Stimulated activated CD4-positive, alpha-beta T cell treated with anti-CD3 and anti-CD28 coated beads, TNF-alpha, amount 100 ng/mL, for 24 hours (primary cell): ENCODE results near the gene GNPTAB.
"Not testable (repeated sequence)": the region's sequence is repeated elsewhere in the genome, so short reads cannot be mapped to it uniquely, and the experiment has no call there.

Source experiments
- DNase-seq, 3 experiments: peaks; one replicate each; pipeline ENCODE4 v3.0.0-alpha.2; 2020; ENCODE audit warnings: low read depth in 3 of 3

GNPTAB gene

DNA sequence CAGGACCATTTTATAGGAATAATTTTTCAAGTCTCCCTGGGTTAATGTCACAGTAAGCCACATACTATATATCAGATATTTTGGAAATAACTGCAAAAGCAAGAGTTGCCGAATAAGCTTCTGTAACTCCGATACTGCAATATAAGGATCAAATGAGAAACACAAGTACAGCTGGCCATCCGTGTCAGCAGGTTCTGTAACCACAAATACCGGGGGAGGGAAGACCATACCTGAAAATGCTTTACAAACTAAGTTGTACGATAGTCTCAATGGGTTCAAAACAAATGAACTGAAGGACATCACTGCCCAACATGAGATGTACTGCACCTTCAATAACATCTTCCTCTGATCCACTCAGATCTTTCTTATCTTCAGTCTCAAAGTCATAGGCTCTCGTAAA is 93.3 kb downstream of the GNPTAB start:
- no peak for DNase-seq

DNA sequence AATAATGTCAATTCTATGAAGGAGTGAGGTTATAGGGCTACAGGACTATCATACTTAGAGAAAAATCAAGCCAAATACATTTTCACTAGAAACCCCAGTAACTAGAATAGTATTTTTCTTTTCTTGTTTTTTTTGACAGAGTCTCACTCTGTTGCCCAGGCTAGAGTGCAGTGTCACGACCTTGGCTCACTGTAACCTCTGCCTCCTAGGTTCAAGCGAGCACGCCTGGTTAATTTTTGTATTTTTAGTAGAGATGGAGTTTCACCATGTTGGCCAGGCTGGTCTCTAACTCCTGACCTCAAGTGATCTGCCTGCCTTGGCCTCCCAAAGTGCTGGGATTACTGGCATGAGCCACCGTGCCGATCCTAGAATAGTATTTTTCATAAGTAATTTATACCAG is 96.3 kb downstream of the GNPTAB start:
- DNase-seq: not testable (repeated sequence)

DNA sequence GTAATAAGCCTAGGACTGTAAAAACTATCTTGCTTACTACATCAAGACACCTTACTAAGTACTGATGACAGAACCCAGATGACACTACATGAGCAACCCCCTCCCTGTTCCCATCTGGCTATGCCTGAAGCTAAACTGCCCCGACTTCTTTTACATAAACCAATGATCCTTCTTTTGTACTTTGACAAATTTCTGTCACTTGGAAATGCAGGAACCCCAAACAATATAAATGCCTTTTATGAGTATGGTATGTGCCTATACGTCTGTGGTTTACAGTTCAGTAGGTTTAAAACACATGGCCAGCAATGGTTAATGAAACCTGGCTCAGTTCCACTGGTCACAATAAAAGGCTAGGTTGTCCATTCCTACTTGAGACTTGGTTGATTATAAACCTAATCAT is 97.6 kb downstream of the GNPTAB start:
- no peak for DNase-seq

DNA sequence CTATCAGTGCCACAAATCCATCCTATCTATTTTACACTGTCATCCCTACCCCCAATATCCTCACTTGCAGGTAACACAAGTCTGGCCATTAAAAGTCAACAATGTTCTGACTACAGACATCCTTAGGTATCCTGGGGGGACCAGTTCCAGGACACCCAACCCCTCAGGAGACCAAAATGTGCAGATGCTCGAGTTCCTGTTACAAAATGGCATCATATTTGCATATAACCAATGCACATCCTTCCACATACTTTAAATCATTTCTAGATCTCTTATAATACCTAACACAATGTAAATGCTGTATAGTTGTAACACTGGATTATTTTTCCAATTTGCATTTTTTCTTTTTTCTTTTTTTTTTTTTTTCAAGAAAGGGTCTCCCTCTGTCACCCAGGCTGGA is 98.4 kb downstream of the GNPTAB start:
- DNase-seq: no peak

DNA sequence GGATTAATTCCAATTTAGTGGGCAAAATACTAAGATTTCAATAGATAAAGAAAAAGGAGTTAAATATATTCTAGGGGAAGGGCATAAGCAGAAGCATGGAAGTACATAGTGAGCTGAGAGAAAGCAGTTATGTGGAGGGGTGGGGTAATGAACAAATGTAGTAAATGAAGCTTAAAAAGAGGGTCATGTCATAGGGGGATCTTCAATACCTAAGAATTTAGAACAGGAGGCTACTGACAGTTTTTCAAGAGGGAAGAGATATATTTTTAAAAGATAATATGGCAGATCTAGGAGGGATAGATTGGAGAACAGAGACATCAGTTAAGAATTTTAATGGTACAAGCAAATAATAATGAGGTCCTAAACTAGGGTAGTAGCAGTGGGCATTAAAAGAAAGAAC is 100.9 kb downstream of the GNPTAB start:
- DNase-seq: no peak

DNA sequence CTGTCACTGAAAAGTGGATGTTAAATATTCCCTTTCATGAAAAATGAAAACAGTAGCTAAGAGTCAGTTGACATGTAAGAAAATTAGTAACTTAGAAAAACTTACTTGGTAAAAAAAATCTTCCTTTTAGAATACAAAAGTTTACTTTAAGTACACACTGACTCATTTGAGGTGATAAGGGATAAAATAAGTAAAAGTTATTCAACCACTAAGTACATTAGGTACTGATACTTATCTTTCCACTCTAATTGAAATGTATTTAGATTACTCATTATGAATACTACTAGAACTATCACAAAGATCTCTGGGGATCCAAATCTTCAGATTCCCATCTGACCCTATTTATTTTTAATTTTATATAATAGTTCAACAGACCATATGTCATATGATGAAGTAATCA is 103.7 kb downstream of the GNPTAB start:
- DNase-seq: no peak

DNA sequence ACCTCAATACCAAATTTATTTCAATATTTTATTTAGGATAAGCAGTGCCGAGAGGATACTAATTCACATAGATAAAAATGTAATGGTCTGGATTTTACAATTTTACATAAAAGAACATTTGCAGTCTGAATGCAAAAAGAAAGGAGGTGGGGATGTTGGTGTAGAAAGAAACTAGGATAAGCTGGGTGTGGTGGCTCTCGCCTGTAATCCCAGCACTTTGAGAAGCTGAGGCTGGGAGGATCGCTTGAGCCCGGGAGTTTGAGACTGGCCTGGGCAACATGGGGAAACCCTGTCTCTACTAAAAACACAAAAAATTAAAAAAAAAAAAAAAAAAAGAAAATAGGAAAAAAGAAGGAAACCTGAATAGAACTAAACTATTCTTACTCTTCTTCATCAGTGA is 108.4 kb downstream of the GNPTAB start:
- DNase-seq: no peak

DNA sequence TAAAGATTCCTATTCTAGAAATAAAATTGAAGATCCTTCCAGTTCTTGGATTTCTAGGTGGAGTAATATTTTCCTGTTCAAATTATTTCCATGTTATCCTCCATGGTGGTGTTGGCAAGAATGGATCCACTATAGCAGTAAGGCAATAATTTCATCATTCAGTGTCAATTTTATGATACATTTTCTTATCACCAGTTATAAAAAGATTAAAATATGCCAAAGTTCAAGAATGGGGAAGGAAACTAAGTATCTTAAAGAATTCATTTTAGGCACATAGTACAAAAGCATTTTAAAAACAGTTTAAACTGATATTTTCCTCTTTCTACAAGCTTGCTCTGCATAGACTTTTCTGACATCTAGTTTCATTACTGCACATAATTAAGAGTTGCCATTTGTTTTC is 110.6 kb downstream of the GNPTAB start:
- DNase-seq: no peak

DNA sequence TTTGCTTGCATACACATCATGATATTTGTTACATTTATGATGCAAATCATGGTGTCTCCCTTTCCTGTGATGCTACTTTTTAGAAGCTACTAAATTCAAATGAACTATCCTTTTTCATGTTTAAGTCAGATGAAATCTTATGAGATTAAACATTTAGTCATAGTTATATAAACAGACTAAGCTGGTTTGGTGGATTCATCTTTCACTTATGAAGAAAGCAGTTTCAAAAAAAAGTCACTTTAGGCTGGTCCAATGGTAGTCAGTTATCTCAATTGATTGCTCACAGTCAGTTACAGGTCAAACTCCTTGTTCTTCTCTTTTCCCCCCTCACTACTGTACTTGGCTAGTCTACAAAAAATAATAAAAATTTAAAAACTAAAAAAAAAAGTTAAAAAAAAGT is 111.2 kb downstream of the GNPTAB start:
- no peak for DNase-seq

DNA sequence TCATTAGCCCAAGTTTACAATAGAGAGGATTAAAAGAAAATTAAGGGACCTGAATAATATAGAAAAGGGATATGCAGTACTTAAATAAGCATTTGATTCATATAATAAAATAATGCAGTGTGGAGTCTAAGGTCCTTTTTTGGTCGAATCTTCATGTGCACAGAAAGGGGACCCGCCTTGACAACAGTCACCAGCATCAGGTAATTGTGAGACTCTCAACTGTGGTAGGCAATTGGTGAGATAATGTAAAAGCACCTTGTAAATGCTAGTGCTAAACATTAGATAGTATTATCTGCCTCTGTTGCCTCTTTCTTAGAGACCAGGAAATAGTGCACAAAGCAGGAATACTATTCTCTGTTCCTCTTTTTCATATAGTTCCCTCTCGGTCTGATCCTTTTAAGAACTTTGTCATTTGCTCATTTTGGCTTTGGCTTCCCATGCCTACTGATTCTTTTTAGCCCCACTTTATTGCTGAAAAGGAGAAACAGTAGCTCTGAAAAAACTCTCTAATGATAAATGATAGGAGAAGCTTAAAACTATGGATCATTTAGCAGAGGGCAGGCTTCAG is 115.8 kb downstream of the GNPTAB start:
- DNase-seq: no peak

DNA sequence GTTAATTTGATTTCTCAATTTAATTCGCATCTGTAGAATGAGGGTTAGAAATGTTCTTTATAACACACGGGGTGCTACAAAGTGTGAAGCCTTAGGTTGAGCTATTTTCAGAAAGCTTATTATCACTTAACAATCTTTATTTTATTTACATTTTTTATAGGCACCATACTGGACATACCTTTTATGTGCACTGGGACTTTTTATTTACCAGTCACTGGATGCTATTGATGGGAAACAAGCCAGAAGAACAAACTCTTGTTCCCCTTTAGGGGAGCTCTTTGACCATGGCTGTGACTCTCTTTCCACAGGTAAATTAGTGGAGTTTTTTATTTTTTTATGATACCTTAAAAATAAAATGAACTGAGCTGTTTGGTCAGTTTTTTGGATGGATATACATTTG is 116.8 kb downstream of the GNPTAB start:
- no peak for DNase-seq

DNA sequence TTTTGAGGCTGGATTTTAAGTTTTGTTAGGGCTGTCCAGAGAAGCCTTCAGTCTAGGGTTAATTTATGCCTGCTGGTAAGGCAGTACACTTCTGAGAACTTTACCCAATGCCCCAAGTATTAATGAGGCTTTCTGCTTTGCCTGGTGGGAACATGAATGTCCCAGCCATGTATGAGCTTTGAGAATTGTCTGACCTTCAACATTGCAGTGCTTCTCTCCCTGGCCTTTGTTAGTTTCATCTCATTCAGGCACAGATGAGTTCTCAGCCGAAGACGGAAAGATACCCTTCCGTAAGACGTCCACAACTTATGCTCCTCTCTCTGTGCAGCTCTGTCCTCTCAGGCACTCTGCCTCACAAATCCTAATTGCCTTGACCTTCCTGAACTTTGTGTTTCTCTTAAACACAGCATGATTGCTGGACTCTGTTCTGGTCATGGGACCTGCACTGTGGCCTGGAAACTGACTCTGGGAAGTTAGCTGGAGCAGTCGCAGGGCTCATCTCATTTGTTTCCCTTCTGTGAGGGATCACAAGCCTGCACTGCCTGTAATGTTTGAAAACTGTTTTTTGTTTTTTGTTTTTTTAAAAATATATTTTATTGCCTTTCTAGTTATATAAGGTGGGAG is 117.6 kb downstream of the GNPTAB start:
- DNase-seq: no peak

DNA sequence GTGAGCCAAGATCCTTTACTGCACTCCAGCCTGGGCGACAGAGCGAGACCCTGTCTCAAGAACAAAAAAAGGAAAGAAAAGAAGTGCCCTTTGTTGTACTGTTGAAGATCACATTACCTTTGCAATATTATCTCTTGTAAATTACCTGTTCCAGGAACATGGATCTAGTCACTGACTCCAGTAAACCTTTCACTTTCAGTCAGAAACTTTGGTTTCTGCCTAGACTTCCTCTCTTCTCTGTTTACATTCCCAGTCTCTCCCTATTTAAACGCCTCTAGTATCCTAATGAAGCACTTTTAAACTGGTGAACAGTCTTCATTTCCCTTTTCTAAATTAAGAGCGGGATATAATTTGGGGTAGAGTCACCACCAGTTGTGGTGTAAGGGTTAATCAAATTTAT is 120.5 kb downstream of the GNPTAB start:
- no peak for DNase-seq

DNA sequence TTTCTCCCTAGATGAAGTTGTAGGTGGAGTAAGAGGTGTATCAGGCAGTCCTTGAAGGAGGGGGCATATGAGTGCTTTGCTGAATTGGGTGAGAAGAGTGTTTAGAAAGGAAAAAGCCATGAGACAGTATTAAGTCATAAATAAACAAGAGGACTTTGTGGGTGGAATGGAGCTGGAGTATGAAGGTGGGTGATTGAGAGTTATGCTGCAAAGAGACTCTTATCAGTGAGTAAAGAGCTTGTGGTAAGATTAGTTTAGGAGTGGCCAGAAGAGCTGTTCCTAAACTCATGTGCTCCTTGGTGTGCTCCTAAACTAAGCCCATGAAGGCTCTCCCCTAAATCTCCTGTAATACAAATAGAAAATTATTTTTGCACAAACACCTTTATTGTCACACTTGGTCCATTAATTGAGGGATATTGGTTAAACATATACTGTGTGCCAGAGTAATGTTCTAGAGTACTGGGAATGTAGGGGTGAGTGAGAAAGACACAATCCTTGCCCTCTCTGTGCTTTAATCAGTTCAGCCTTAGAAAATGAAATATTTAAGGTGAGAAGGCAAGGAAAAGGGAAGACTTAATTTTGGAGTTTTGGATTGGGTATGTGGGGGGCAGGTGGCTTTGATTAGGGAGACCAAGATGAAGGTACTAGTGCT is 123.5 kb downstream of the GNPTAB start:
- no peak for DNase-seq

DNA sequence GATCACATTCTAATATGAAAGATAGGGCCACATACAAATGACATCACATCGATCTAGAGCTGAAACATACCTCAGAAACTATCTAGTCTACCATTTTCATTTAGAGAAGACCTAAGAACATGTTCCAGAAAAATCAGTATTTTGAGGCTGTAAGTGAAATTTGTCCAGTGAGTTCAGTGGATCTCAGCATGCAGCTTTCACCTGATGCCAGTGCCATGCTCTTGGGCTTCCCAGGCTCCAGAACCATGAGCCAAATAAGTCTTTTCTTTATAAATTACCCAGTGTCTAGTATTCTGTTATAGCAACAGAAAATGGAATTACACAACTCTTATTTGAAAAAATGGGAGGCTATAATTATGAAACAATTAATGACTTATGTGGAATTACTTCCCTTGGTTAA is 124.4 kb downstream of the GNPTAB start:
- DNase-seq: no peak

DNA sequence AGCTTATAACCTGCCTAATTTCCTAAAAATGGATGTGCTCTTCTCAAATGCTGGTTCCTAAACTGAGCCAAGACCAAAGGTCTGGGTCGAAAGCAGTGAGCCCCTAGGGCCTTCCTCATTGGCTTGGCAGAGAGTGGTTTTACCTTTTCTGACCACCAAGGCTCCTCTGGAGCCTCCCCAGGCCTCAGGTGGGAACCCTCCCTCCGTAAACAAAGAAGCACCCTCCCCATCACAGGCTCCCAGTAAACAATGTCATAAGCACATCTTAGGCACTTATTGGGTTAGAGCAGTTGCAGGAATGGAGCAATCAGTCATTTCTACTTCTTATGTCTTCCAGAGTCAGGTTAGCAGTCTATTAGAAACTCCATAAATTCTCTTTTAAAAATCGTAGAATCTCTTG is 127.3 kb downstream of the GNPTAB start:
- DNase-seq: no peak

DNA sequence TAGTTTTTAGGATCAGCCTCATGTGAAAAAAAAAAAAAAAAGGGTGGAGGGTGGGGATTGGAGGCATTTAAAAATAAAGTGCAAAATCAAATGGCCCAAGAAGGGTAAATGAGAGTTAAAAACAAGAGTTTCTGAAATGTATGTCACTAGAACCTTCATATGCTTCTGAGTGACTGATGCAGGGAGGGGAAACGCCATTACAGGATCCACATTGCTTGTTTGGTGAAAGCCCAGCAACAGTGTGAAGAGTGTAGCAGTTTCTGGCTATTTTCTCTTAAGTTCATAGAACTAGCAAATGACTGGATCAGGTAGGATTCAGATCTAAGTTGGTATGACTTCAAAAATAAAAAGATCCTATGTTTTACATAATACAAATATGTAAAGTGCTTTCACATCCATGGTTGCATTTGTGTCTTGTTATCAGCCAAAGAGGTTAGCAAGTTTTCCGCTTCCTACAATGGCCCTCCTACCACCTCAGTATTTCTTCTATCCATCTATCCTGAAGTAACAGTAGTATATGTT is 130.4 kb downstream of the GNPTAB start:
- no peak for DNase-seq

DNA sequence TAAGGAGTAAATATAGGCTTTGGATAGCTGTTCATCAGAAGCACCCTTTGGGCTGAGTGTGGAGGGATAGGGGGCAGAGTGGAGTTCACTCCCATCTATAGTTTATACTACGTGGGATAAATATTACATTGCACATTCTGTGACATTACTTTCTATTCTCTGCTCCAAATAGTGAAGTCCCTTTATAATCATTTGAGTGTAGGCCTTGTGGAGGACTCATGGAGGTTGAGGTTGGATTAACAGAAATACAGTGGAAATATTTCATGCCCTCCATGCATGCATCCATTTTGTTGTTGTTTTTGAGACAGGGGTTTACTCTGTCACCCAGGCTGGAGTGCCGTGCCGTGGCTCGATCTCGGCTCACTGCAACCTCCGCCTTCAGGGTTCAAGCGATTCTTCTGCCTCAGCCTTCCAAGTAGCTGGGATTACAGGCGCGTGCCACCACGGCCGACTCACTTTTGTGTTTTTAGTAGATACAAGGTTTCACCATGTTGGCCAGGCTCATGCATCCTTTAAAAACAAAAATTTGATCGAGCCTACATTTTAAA is 131.9 kb downstream of the GNPTAB start:
- no peak for DNase-seq

DNA sequence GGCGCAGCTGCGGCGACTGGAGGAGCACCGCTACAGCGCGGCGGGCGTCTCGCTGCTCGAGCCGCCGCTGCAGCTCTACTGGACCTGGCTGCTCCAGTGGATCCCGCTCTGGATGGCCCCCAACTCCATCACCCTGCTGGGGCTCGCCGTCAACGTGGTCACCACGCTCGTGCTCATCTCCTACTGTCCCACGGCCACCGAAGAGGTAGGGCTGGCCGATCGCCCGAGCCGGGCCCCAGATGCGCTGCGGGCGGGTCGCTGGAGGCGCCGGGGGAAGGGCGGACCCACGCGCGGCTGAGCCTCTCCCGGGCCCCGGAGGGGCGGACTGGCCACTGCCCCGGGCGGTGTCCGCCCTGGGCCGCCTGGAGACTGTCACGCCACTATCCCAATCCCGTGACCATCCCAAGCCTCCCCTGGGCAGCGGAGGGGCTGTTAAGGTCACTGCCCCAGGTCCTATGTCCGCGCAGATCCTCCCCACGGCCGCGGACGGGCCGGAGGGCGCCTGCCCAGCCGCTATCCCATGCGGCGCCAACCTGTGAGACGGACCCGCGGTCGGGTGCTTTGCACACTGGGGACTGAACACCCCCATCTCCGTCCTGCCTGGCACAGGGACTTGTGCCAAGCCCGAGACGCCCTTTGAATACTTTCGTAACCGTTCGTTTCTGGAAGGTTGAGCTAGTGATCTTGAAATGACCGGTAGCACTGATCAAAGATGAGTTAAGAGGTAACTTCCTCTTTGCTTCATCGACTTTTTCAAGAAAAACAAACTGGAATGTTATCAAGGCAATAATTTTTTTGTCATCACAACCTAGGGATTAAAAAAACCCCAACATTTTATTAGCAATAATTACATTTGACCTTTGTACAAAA is 132.6 kb downstream of the GNPTAB start:
- peak in 1 of 3 experiments; percentile 22 for DNase-seq

DNA sequence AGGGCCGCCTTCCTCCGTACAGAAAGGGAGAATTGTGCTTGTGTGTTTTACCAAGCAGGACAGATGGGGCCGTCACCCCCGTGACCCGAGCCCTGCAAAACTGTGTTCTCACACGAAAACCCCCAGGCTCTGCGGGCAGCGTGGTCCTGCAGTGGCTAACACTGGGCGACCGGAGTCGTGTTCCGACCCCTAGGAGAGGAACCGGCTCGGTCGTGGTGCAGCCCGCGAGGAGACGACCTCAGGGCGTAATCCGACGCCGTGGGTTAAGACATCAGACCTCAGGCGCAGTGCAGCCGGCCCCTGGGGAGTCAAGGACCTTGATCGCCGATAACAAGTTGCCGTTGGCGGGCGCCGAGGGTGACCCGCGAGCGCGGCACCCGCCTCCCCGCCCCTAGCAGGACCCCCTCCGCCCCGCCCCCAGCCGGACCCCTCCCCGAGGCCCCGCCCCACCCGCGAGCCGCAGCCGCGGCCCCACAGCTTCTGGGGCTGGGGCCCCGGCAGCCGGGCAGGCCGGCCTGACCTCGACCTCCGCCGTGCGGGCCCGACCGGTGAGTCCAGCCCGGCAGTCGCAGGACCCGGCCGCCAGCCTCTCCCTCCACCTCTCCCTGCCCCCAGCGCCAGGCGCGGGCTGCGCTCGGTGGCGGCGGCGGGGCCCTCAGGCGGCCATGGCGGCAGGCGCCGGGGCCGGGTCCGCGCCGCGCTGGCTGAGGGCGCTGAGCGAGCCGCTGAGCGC is 133.4 kb downstream of the GNPTAB start, which contains the start of gene CHPT1:
CHPT1 (plus strand) TSS at position 444 of the 733 bp plus-strand sequence; CDS start at position 666, 222 bp downstream.
- peak; percentile 21 to 66 (median 41) for DNase-seq
